ENCODE results near the gene CLK3. TPM values are rescaled to one million over a fixed set of nuclear protein-coding genes. Genes with fewer than 3 reads are reported as not detected.

Gene CLK3
- total RNA-seq (193 and 319 TPM in 2 replicates), polyA plus RNA-seq (100 and 125 TPM in 2 replicates)

GRCh38 chr15:74615508-74616365, at the start of gene CLK3:
Gene CLK3 (plus strand): TSS chr15:74615836. CDS start chr15:74619197, 3,361 bp downstream.
- no peaks in the 10 kb centered on the region for H3K27me3 ChIP-seq
- H3K27ac ChIP-seq: peak within 1 kb of the TSS; percentile 97
- peak within 1 kb of the TSS; percentile 94 for H3K4me3 ChIP-seq
- TF ChIP-seq CTCF (IDR thresholded peaks at IDR 0.05; ENCODE audit: low read depth, low read length): no peak
- DNase-seq (ENCODE audit: low read depth in 1 of 2, low spot score in 1 of 2): peak; percentile 96 to 98
- peaks cover 14% of the 10 kb centered on the region for H3K4me1 ChIP-seq (ENCODE audit: low read depth)
- H3K9me3 ChIP-seq (ENCODE audit: low read depth): no peaks in the 10 kb centered on the region
- H3K36me3 ChIP-seq: peaks cover 15% of the 10 kb centered on the region

GRCh38 chr15:74568594-74568993, 47.0 kb upstream of the CLK3 start:
- Histone ChIP-seq H3K4me1 (ENCODE audit: low read depth) (peaks cover 78% of the 10 kb centered on the region), H3K4me3 (no peak overlapping the region), H3K36me3 (peaks cover 9% of the 10 kb centered on the region), H3K27ac (peak overlapping the region; percentile 92), H3K27me3 (no peaks in the 10 kb centered on the region), H3K9me3 (ENCODE audit: low read depth) (no peaks in the 10 kb centered on the region)
- no peak for TF ChIP-seq CTCF (IDR thresholded peaks at IDR 0.05; ENCODE audit: low read depth, low read length)
- no peak for DNase-seq (ENCODE audit: low read depth in 1 of 2, low spot score in 1 of 2)

GRCh38 chr15:74569731-74570070, 45.9 kb upstream of the CLK3 start:
- no peak for TF ChIP-seq CTCF (IDR thresholded peaks at IDR 0.05; ENCODE audit: low read depth, low read length)
- no peaks in the 10 kb centered on the region for H3K27me3 ChIP-seq
- DNase-seq (ENCODE audit: low read depth in 1 of 2, low spot score in 1 of 2): no peak
- peaks cover 18% of the 10 kb centered on the region for H3K36me3 ChIP-seq
- peaks cover 67% of the 10 kb centered on the region for H3K4me1 ChIP-seq (ENCODE audit: low read depth)
- no peak overlapping the region for H3K4me3 ChIP-seq
- H3K27ac ChIP-seq: peak overlapping the region; percentile 92
- no peaks in the 10 kb centered on the region for H3K9me3 ChIP-seq (ENCODE audit: low read depth)

- Histone ChIP-seq H3K36me3 (peaks cover 32% of the 10 kb centered on the region), H3K4me3 (no peak overlapping the region), H3K27ac (peak overlapping the region; percentile 92), H3K27me3 (no peaks in the 10 kb centered on the region), H3K9me3 (ENCODE audit: low read depth) (no peaks in the 10 kb centered on the region), H3K4me1 (ENCODE audit: low read depth) (peaks cover 52% of the 10 kb centered on the region)
- no peak for TF ChIP-seq CTCF (IDR thresholded peaks at IDR 0.05; ENCODE audit: low read depth, low read length)
- no peak for DNase-seq (ENCODE audit: low read depth in 1 of 2, low spot score in 1 of 2)
These were observed 44.4 kb upstream of the CLK3 start for GRCh38 chr15:74571191-74571590.

GRCh38 chr15:74573987-74574386, 41.6 kb upstream of the CLK3 start:
- Histone ChIP-seq H3K27ac (no peak overlapping the region), H3K36me3 (peaks cover 38% of the 10 kb centered on the region), H3K27me3 (no peaks in the 10 kb centered on the region), H3K4me1 (ENCODE audit: low read depth) (peaks cover 25% of the 10 kb centered on the region), H3K4me3 (no peak overlapping the region), H3K9me3 (ENCODE audit: low read depth) (no peaks in the 10 kb centered on the region)
- DNase-seq (ENCODE audit: low read depth in 1 of 2, low spot score in 1 of 2): no peak
- no peak for TF ChIP-seq CTCF (IDR thresholded peaks at IDR 0.05; ENCODE audit: low read depth, low read length)
